AML-193 (cell line): ENCODE measurements around the gene SLC2A4.

Experiments
- DNase-seq, 2 experiments: peaks; one replicate each; lab custom pipeline; 2025; lab: John Stamatoyannopoulos, UW

The SLC2A4 gene

GRCh38 chr17:7306911-7307685, 25.6 kb downstream of the SLC2A4 start, which contains the start of gene EIF5A:
Gene EIF5A, plus strand, starts transcription at chr17:7307628. Its CDS starts 2,008 bp downstream, at chr17:7309636.
- DNase-seq = peak; percentile 91 to 94

- DNase-seq = no peak
These were observed 26.4 kb downstream of the SLC2A4 start for GRCh38 chr17:7307686-7308624.

GRCh38 chr17:7308625-7309433, 27.3 kb downstream of the SLC2A4 start:
- DNase-seq = peak; percentile 15 to 42

GRCh38 chr17:7309628-7310027, 28.1 kb downstream of the SLC2A4 start:
- no peak for DNase-seq

- DNase-seq = no peak
These were observed 29.7 kb downstream of the SLC2A4 start for GRCh38 chr17:7311110-7311705.

- DNase-seq = no peak
These were observed 31.0 kb downstream of the SLC2A4 start for GRCh38 chr17:7312432-7313087.

- no peak for DNase-seq
These were observed 31.8 kb downstream of the SLC2A4 start for GRCh38 chr17:7313088-7313889.

GRCh38 chr17:7313890-7314718, 32.6 kb downstream of the SLC2A4 start:
- DNase-seq = no peak

- DNase-seq = peak; percentile 31 to 41
These were observed 33.4 kb downstream of the SLC2A4 start, which contains the start of gene GPS2 for GRCh38 chr17:7314719-7315569. Gene GPS2, minus strand, starts transcription at chr17:7315360. Its CDS starts 308 bp downstream, at chr17:7315052.

GRCh38 chr17:7315570-7316235, 34.2 kb downstream of the SLC2A4 start:
- no peak for DNase-seq

- DNase-seq = no peak
These were observed 35.8 kb downstream of the SLC2A4 start for GRCh38 chr17:7317161-7317803.

- no peak for DNase-seq
These were observed 36.8 kb downstream of the SLC2A4 start for GRCh38 chr17:7318121-7318860.

- DNase-seq = no peak
These were observed 39.9 kb downstream of the SLC2A4 start for GRCh38 chr17:7321466-7321865.

- DNase-seq = no peak
These were observed 41.1 kb downstream of the SLC2A4 start for GRCh38 chr17:7322520-7323194.

- DNase-seq = no peak
These were observed 42.4 kb downstream of the SLC2A4 start for GRCh38 chr17:7323731-7324437.
